Cardiac muscle cell (in vitro differentiated cells and primary cell): Measurements from ENCODE around the gene CDH16. TPM values are rescaled to one million over a fixed set of nuclear protein-coding genes. Genes with fewer than 3 reads are reported as not detected.
A peak's percentile ranks its signal among the peaks of the same experiment; 100 is the strongest.

Experiments used
- DNase-seq, 2 donors: peaks; one replicate each; pipeline versions ENCODE4 v3.0.0 to v3.0.0-alpha.2; 2010 to 2017; ENCODE audit warnings: low read depth in 1 of 2, low spot score in 1 of 2
- H3K27ac ChIP-seq: fragments of 200-600 bp; sonication (generic); 2 replicates; pipeline ENCODE4 v1.5.1; 2016
- H3K27me3 ChIP-seq: fragments of 200-600 bp; sonication (generic); 2 replicates; pipeline ENCODE4 v1.6.0; 2016; ENCODE audit warnings: control low read depth
- H3K36me3 ChIP-seq: fragments of 200-600 bp; sonication (generic); 2 replicates; pipeline ENCODE4 v1.5.1; 2016; ENCODE audit warnings: control low read depth
- H3K4me1 ChIP-seq: fragments of 200-600 bp; sonication (generic); 2 replicates; pipeline ENCODE4 v1.8.1; 2017; ENCODE audit warnings: low read depth, mild to moderate bottlenecking, mixed run types
- H3K4me3 ChIP-seq: fragments of 200-600 bp; sonication (generic); 2 replicates; pipeline ENCODE4 v1.5.1; 2016; ENCODE audit warnings: mild to moderate bottlenecking
- H3K9me3 ChIP-seq: fragments of 200-600 bp; sonication (generic); 2 replicates; pipeline ENCODE4 v1.5.1; 2017; ENCODE audit warnings: low read depth, mild to moderate bottlenecking, control low read depth
- polyA plus RNA-seq: library from polyadenylated mRNA; unstranded; fragments of >200 nt; fragmentation: Nextera tagmentation; extraction: Ambion mirVana; gene quantifications from 2 replicates; pipeline ENCODE4 v1.2.1, GENCODE V29; 2016
- total RNA-seq: library from RNA; depleted of rRNA; stranded (reverse); fragments of >200 nt; gene quantifications from 2 replicates; pipeline ENCODE4 v1.2.3, GENCODE V29; 2016
- TF ChIP-seq, protein P1 (sequence below): IDR thresholded peaks from 2 replicates; pipeline ENCODE4 v1.5.1; 2012; ENCODE audit warnings: low read depth, mild to moderate bottlenecking, low read length

Gene CDH16, protein sequence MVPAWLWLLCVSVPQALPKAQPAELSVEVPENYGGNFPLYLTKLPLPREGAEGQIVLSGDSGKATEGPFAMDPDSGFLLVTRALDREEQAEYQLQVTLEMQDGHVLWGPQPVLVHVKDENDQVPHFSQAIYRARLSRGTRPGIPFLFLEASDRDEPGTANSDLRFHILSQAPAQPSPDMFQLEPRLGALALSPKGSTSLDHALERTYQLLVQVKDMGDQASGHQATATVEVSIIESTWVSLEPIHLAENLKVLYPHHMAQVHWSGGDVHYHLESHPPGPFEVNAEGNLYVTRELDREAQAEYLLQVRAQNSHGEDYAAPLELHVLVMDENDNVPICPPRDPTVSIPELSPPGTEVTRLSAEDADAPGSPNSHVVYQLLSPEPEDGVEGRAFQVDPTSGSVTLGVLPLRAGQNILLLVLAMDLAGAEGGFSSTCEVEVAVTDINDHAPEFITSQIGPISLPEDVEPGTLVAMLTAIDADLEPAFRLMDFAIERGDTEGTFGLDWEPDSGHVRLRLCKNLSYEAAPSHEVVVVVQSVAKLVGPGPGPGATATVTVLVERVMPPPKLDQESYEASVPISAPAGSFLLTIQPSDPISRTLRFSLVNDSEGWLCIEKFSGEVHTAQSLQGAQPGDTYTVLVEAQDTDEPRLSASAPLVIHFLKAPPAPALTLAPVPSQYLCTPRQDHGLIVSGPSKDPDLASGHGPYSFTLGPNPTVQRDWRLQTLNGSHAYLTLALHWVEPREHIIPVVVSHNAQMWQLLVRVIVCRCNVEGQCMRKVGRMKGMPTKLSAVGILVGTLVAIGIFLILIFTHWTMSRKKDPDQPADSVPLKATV
- total RNA-seq (0.07 and 4.4 TPM in 2 replicates), polyA plus RNA-seq (not detected in 2 replicates)

DNA sequence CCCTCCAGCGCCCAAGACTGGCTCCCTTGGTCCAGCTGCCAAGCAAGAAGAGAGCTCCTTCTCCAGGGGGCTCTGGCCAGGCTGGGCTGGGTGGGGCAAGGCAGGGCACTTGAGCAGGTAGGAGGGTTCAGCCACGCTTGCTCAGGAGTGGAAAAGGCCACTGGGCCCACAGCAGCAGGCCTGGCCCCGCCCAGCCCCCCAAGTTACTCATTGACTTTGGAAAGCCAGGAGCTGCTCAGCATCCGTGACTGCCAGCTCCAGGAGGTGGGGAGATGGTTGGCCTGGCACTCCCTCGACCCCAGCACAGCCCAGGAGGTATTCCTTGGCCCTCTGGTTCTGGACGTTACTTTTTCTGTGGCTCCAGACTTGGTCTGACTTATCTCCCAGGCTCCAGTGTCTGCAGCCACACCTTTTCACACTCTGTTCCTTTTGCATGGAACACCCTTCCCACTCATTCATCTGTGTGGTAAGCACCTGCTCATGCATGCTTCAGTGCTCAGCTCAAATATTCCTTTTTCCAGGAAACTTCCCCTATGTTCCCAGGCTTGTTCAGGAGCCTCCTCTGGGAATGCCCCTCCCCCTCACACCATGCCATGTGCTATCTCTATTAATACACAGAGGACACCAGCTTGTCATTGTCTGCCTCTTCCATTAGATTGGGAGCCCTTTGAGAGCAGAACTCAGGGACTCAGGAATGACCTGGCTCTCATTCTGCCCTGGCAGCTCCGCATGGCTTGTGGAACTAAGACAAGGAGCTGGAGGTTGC lies at the start of gene CDH16:
TSS of gene CDH16 (minus strand) at position 83 of the 766 bp plus-strand sequence. CDS start 820 bp downstream, outside the sequence.
- no peak for DNase-seq
- H3K27ac ChIP-seq: peak within 1 kb of the TSS; percentile 61
- no peak within 1 kb of the TSS for H3K4me3 ChIP-seq
- no peaks in the 10 kb centered on the region for H3K36me3 ChIP-seq
- TF ChIP-seq, protein P1, sequence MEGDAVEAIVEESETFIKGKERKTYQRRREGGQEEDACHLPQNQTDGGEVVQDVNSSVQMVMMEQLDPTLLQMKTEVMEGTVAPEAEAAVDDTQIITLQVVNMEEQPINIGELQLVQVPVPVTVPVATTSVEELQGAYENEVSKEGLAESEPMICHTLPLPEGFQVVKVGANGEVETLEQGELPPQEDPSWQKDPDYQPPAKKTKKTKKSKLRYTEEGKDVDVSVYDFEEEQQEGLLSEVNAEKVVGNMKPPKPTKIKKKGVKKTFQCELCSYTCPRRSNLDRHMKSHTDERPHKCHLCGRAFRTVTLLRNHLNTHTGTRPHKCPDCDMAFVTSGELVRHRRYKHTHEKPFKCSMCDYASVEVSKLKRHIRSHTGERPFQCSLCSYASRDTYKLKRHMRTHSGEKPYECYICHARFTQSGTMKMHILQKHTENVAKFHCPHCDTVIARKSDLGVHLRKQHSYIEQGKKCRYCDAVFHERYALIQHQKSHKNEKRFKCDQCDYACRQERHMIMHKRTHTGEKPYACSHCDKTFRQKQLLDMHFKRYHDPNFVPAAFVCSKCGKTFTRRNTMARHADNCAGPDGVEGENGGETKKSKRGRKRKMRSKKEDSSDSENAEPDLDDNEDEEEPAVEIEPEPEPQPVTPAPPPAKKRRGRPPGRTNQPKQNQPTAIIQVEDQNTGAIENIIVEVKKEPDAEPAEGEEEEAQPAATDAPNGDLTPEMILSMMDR: no peak
- H3K9me3 ChIP-seq: no peaks in the 10 kb centered on the region
- H3K4me1 ChIP-seq: peaks cover 30% of the 10 kb centered on the region
- no peaks in the 10 kb centered on the region for H3K27me3 ChIP-seq

DNA sequence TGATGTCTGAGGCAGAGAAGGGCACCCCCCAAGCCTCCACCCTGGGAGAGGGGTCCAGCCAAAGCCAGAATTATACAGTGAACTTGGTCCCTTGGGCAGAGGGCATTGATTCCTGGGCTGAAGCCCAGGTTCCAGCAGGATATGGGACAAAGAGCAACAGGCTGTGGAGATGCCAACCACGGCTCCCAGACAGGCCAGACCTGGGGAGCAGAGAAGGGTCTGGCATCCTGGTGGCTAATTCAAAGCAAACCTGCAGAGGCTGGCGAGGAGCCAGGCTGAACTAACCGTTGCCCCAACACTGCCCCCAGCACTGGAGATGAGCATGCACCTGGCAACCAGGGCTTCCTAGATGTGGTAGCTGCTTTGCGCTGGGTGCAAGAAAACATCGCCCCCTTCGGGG lies 45.4 kb upstream of the CDH16 start:
- no peaks in the 10 kb centered on the region for H3K27me3 ChIP-seq
- no peak overlapping the region for H3K27ac ChIP-seq
- DNase-seq: no peak
- no peaks in the 10 kb centered on the region for H3K4me1 ChIP-seq
- no peaks in the 10 kb centered on the region for H3K9me3 ChIP-seq
- H3K4me3 ChIP-seq: no peak overlapping the region
- TF ChIP-seq, protein P1: no peak
- no peaks in the 10 kb centered on the region for H3K36me3 ChIP-seq

DNA sequence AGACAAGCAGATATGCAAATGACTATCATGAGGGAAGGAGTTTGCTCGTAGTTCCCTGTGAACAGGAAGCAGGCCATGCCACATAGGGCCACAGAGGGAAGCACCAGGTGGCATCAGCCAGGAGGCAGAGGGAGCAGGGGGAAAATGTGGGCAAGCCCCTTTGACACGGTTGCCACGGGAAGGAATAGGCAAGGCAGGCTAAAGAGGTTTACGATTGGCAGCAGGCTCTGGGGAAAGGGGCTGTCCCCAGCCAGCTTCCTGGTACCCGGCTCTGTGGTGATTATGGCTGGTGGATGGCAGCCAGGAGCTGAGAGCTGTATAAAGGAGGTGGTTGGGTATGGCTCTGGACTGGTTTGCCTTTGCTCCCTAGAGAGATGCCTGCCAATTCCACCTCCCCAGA lies 43.2 kb upstream of the CDH16 start:
- H3K27me3 ChIP-seq: no peaks in the 10 kb centered on the region
- DNase-seq: no peak
- no peak overlapping the region for H3K27ac ChIP-seq
- TF ChIP-seq, protein P1: no peak
- H3K4me1 ChIP-seq: no peaks in the 10 kb centered on the region
- H3K9me3 ChIP-seq: no peaks in the 10 kb centered on the region
- H3K36me3 ChIP-seq: no peaks in the 10 kb centered on the region
- H3K4me3 ChIP-seq: no peak overlapping the region

DNA sequence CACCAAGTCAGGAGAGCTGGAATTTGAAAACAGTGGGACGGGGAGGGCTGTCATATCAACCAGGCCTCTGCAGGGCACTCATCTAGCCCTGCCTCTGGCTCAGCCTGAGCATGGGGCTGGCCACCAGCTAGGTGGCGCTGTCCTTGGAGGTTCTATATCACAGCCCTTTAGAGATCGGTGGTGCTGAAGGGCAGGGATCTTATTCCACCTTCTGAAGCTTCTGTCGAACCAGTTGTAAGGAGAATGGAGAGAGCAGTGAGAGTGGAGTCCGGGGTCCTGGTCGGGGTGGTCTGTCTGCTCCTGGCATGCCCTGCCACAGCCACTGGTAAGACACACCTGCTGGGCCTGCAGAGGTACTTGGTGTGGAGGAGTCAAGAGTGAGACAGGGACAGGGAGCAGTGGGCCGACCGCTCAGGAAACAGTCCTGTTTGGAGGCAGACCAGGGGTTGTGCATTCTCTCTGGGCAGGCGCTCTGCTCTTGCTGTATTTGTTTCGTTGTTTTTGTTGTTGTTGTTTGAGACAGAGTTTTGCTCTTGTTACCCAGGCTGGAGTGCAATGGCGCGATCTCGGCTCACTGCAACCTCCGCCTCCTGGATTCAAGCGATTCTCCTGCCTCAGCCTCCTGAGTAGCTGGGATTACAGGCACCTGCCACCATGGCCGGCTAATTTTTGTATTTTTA lies 42.5 kb upstream of the CDH16 start, which contains the start of gene CES3:
TSS of gene CES3 (plus strand) at position 202 of the 680 bp plus-strand sequence. CDS start at position 244, 42 bp downstream.
- H3K27me3 ChIP-seq: no peaks in the 10 kb centered on the region
- no peak within 1 kb of the TSS for H3K4me3 ChIP-seq
- no peaks in the 10 kb centered on the region for H3K4me1 ChIP-seq
- no peaks in the 10 kb centered on the region for H3K36me3 ChIP-seq
- H3K9me3 ChIP-seq: no peaks in the 10 kb centered on the region
- DNase-seq: peak; percentile 72 to 88
- H3K27ac ChIP-seq: no peak within 1 kb of the TSS
- TF ChIP-seq, protein P1: peak; percentile 83
